Spleen (tissue), 11 donors: ENCODE data around the gene TMEM121. TPM values are rescaled to one million over a fixed set of nuclear protein-coding genes. Genes with fewer than 3 reads are reported as not detected.

Source experiments
- DNase-seq: peaks from one replicate; pipeline ENCODE4 v3.0.0-alpha.2; 2020
- H3K27ac ChIP-seq, 8 donors: fragments of 200-600 bp; sonication (generic) in 7 of 8; 1 replicate in 4 of 8; 2 replicates in 4 of 8; pipeline versions ENCODE4 v1.5.0 to v1.8.0; 2016 to 2021; ENCODE audit warnings: inconsistent platforms in 4 of 8, mild to moderate bottlenecking in 4 of 8, moderate library complexity in 1 of 8
- H3K27me3 ChIP-seq, 7 donors: fragments of 200-600 bp; sonication (generic) in 6 of 7; replicated peaks in 1 of 7; 1 replicate in 4 of 7; 2 replicates in 3 of 7; pipeline versions ENCODE4 v1.5.0 to v1.8.0; 2016 to 2021; ENCODE audit warnings: inconsistent platforms in 3 of 7, mild to moderate bottlenecking in 1 of 7
- H3K36me3 ChIP-seq, 6 donors: fragments of 200-600 bp; sonication (generic) in 5 of 6; 1 replicate in 4 of 6; 2 replicates in 2 of 6; pipeline versions ENCODE4 v1.5.0 to v1.8.0; 2016 to 2021; ENCODE audit warnings: inconsistent platforms in 2 of 6
- H3K4me1 ChIP-seq, 6 donors: fragments of 200-600 bp; sonication (generic) in 5 of 6; 1 replicate in 3 of 6; 2 replicates in 3 of 6; pipeline versions ENCODE4 v1.5.0 to v1.8.0; 2016 to 2021; ENCODE audit warnings: inconsistent platforms in 3 of 6
- H3K4me3 ChIP-seq, 8 donors: fragments of 200-600 bp; sonication (generic) in 7 of 8; 1 replicate in 4 of 8; 2 replicates in 4 of 8; pipeline versions ENCODE4 v1.5.0 to v1.8.0; 2016 to 2021; ENCODE audit warnings: inconsistent platforms in 4 of 8, mild to moderate bottlenecking in 4 of 8, moderate library complexity in 2 of 8
- H3K9me3 ChIP-seq, 8 donors: fragments of 200-600 bp; sonication (generic) in 7 of 8; 1 replicate in 4 of 8; 2 replicates in 4 of 8; pipeline versions ENCODE4 v1.5.0 to v1.8.0; 2016 to 2021; ENCODE audit warnings: inconsistent platforms in 4 of 8
- POLR2A ChIP-seq, 3 donors: fragments of 450-650 bp; IDR thresholded peaks; one replicate each; pipeline ENCODE4 v1.5.1; 2017; ENCODE audit warnings: antibody characterized with exemption in 3 of 3, mild to moderate bottlenecking in 1 of 3
- POLR2AphosphoS5 ChIP-seq, 3 donors: sonication (generic); formaldehyde crosslinking; IDR thresholded peaks; one replicate each; pipeline ENCODE4 v1.5.1; 2017; ENCODE audit warnings: antibody characterized with exemption in 3 of 3
- WGBS, 5 donors: extraction: QIAGEN DNeasy Blood & Tissue Kit in 3 of 5; methylation state at CpG; one replicate each; pipeline versions ENCODE4 v1.1.5 to v1.1.7; 2013 to 2018; 5-methylcytosine and 5-hydroxymethylcytosine counted together
- intact Hi-C: fragments of 100-400 bp; cut with DNase I; formaldehyde crosslinking; loops from one replicate; pipeline ENCODE4 v1.15.0; 2023; ENCODE audit warnings: low total_unique reads
- polyA plus RNA-seq, 3 donors: library from polyadenylated mRNA; stranded (reverse); fragments of 200-250 nt; gene quantifications; one replicate each; pipeline ENCODE4 v1.2.1, GENCODE V29; 2013
- total RNA-seq, 7 donors: library from RNA; depleted of rRNA in 3 of 7; stranded (reverse); fragments of >200 nt in 3 of 7; fragmentation: NEBNext Ultra II Directional in 4 of 7; extraction: Animal tissue kit (Norgen Biotek cat#: 25700) in 4 of 7; gene quantifications; one replicate each; pipeline versions ENCODE4 v1.1.0 to v1.2.1, GENCODE V29; 2016 to 2021
- TF ChIP-seq, protein P1 (sequence below), 11 experiments: fragments of 200-600 bp in 7 of 11; fragments of 450-650 bp in 4 of 11; sonication (generic) in 4 of 11; IDR thresholded peaks in 8 of 11; conservative IDR thresholded peaks in 3 of 11; 1 replicate in 7 of 11; 2 replicates in 4 of 11; pipeline versions ENCODE4 v1.4.0 to v1.8.0; 2016 to 2021; ENCODE audit warnings: antibody characterized with exemption in 11 of 11, inconsistent platforms in 4 of 11, mild to moderate bottlenecking in 1 of 11
- donor health status: healthy with polysubstance abuse.
- donor health status: DM: no; HTN: no; CAD: no; lungs with moderate emphysema.
- donor health status: DM: no; HTN: no; CAD: no.
- donor health status: Bipolar disorder and iron deficiency.
- donor health status: healthy.
- donor health status: DM: no; HTN: no; CAD: no.
- donor health status: DM: yes; HTN: yes; CAD: no.

Gene TMEM121
- total and polyA plus RNA-seq, 10 donors = 3.3 to 10.4 (median 4.6) TPM

DNA sequence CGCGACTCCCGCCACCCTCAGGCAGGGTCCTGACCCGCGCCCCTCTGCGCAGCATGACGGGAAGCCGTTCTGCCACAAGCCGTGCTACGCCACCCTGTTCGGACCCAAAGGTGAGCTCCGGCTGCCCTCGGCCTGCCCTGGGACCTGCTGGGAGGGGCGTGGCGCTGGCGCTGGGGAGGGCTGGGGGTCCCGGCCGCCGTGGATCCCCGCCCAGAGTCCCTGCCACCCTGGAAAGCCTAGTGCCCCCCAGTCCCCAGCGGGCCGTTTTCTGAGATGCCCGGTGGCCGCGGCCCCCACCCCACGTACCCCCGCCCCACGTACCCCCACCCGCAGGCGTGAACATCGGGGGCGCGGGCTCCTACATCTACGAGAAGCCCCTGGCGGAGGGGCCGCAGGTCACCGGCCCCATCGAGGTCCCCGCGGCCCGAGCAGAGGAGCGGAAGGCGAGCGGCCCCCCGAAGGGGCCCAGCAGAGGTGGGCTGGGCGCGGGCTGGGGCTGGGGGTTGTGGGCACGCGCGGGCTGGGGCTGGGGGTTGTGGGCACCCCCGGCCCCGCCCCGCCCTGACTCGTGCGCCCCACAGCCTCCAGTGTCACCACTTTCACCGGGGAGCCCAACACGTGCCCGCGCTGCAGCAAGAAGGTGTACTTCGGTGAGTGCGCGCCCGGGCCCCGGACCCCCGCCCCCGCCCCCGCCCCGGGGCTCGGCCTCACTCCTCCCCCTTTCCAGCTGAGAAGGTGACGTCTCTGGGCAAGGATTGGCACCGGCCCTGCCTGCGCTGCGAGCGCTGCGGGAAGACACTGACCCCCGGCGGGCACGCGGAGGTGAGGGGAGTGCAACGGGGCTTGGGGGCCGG, 47.8 kb upstream of the TMEM121 start:
- Histone ChIP-seq H3K9me3 (no peaks in the 10 kb centered on the region), H3K27me3 (peaks cover 0 to 74% (median 42%) of the 10 kb centered on the region in 7 donors), H3K4me1 (peaks cover 35 to 95% (median 86%) of the 10 kb centered on the region in 6 donors), H3K4me3 (peak overlapping the region in 4 of 8 donors; percentile 4 to 89 (median 10)), H3K36me3 (peaks cover 0 to 21% (median 5%) of the 10 kb centered on the region in 6 donors), H3K27ac (peak overlapping the region in 6 of 8 donors; percentile 7 to 95 (median 90))
- intact Hi-C loops = no loop called here
- 38 to 71% (median 50%) methylated on average over 7 to 81 of the region's 81 CpGs for WGBS, 5 donors
- no peak for DNase-seq
- TF ChIP-seq, protein P1, sequence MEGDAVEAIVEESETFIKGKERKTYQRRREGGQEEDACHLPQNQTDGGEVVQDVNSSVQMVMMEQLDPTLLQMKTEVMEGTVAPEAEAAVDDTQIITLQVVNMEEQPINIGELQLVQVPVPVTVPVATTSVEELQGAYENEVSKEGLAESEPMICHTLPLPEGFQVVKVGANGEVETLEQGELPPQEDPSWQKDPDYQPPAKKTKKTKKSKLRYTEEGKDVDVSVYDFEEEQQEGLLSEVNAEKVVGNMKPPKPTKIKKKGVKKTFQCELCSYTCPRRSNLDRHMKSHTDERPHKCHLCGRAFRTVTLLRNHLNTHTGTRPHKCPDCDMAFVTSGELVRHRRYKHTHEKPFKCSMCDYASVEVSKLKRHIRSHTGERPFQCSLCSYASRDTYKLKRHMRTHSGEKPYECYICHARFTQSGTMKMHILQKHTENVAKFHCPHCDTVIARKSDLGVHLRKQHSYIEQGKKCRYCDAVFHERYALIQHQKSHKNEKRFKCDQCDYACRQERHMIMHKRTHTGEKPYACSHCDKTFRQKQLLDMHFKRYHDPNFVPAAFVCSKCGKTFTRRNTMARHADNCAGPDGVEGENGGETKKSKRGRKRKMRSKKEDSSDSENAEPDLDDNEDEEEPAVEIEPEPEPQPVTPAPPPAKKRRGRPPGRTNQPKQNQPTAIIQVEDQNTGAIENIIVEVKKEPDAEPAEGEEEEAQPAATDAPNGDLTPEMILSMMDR (IDR thresholded peaks at IDR 0.05 in 8 of 11, conservative IDR thresholded peaks at IDR 0.05 in 3 of 11) = no peak
- TF ChIP-seq POLR2A (IDR thresholded peaks at IDR 0.05) (no peak), POLR2AphosphoS5 (IDR thresholded peaks at IDR 0.05) (no peak)

DNA sequence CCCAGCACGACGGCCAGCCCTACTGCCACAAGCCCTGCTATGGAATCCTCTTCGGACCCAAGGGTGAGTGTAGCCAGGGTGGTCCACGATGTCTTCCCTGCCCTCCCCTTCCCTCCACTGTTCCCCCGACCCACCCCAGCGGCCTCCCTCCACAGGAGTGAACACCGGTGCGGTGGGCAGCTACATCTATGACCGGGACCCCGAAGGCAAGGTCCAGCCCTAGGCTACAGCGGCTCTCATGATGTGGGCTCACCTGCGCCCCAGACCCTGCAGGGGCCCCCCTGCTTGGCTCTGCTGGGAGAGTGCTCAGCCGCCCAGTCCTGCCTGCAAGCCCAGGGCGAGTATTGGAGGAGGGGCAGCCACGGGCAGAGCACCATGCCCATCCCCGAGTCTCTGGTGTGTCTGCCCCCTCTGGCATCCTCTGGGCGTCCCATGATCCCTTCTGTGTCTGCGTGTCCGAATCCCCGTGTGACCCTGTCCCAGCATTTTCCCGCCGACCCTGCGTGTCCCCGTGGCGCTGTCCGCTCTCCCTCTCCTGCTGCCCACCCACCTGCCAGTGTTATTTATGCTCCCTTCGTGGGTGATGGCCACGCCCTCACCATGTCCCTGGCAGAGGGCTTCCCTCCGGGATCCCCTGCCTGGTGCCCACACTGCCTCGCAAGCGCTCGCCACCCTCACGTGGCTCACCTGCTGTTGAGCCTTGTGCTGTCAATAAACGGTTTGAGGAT, 46.8 kb upstream of the TMEM121 start:
- Histone ChIP-seq H3K27me3 (peaks cover 0 to 65% (median 35%) of the 10 kb centered on the region in 7 donors), H3K27ac (peak overlapping the region in 6 of 8 donors; percentile 80 to 95 (median 90)), H3K4me3 (no peak overlapping the region), H3K36me3 (peaks cover 0 to 21% (median 5%) of the 10 kb centered on the region in 6 donors), H3K4me1 (peaks cover 35 to 98% (median 89%) of the 10 kb centered on the region in 6 donors), H3K9me3 (no peaks in the 10 kb centered on the region)
- intact Hi-C loops = no loop called here
- TF ChIP-seq, protein P1 (IDR thresholded peaks at IDR 0.05 in 8 of 11, conservative IDR thresholded peaks at IDR 0.05 in 3 of 11) = no peak
- TF ChIP-seq POLR2A (IDR thresholded peaks at IDR 0.05) = no peak
- peak in 1 of 3 donors; percentile 32 for TF ChIP-seq POLR2AphosphoS5 (IDR thresholded peaks at IDR 0.05)
- DNase-seq = no peak
- WGBS, 5 donors = 46 to 67% (median 54%) methylated on average over 22 to 34 of the region's 34 CpGs

DNA sequence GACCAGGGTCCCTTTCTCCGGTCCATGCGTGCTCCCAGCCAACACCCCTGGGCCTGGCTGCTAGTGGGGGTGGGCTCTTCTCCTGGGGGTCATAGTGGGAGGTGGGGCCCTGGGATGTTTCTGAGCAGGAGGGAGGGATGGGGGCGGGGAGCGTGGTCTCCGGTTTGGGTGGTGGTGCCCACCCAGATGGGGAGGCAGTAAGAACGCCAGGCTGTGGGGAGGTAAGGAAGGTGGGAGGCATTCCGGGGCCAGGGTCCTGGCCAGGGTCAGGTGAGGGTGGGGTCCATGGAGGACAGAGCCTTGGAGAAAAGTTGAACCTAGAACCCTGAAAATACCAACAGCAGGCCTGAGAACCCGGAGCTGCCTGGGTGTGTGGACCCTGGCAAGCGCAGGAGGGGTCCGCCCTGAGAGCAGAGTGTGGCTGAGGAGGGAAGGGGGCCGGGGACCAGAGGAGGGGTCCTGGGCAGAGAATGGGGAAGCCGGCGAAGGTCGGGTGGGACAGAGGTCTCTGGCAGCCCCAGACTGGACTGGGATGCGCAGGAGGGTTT, 46.1 kb upstream of the TMEM121 start:
- Histone ChIP-seq H3K27me3 (peaks cover 0 to 65% (median 28%) of the 10 kb centered on the region in 7 donors), H3K4me3 (peak overlapping the region in 1 of 8 donors; percentile 66), H3K36me3 (peaks cover 0 to 21% (median 5%) of the 10 kb centered on the region in 6 donors), H3K27ac (peak overlapping the region in 7 of 8 donors; percentile 80 to 95 (median 89)), H3K9me3 (no peaks in the 10 kb centered on the region), H3K4me1 (peaks cover 36 to 99% (median 90%) of the 10 kb centered on the region in 6 donors)
- 51 to 62% (median 57%) methylated on average over 15 of the region's 15 CpGs for WGBS, 5 donors
- intact Hi-C loops = no loop called here
- TF ChIP-seq, protein P1 (IDR thresholded peaks at IDR 0.05 in 8 of 11, conservative IDR thresholded peaks at IDR 0.05 in 3 of 11) = no peak
- TF ChIP-seq POLR2AphosphoS5 (IDR thresholded peaks at IDR 0.05) (no peak), POLR2A (IDR thresholded peaks at IDR 0.05) (no peak)
- no peak for DNase-seq
